HG02588 (cell line): ENCODE measurements around the gene KCNQ1OT1.

ENCODE experiments used
- ATAC-seq: cut with Tn5 transposase; IDR thresholded peaks from one replicate; pipeline ENCODE4 v1.9.1; 2021; ENCODE audit warnings: mild to moderate bottlenecking, moderate library complexity; ENCODE audit not compliant: unreplicated experiment

The KCNQ1OT1 gene

DNA sequence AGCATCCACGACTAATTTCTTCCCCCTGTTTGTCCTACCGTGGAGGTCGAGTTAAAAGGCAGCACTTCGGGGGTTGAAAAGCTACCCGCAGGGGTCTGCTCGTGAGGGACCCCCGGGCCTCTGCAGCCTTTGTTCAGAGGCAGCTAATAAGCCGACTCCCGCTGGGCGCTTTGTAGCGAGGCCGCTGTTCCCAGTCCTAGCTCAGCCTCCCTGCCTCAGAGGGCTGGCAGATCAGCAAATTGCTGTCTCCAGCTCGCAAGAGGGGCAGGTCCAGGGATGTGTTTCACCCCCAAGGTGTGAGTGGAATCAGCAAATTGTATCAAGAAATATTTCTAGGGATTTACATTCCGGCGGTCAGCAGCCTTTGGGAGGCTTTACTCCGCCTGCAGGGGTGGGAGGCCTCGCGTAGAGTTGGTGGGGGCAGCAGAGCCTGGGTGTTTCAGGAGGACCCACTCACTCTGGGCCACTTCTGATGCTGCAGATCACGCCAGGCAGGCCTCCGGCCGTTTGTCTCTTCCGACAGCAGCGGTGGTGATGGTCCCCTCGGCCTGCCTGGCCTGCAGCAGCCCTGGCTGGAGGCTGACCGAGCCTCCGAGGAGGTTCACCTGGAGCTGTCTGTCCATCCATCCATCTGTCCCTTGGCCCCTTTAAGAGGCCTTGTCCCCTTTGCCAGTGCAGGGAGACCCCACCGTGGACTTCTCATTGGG is 21.6 kb upstream of the KCNQ1OT1 start:
- ATAC-seq: no peak

DNA sequence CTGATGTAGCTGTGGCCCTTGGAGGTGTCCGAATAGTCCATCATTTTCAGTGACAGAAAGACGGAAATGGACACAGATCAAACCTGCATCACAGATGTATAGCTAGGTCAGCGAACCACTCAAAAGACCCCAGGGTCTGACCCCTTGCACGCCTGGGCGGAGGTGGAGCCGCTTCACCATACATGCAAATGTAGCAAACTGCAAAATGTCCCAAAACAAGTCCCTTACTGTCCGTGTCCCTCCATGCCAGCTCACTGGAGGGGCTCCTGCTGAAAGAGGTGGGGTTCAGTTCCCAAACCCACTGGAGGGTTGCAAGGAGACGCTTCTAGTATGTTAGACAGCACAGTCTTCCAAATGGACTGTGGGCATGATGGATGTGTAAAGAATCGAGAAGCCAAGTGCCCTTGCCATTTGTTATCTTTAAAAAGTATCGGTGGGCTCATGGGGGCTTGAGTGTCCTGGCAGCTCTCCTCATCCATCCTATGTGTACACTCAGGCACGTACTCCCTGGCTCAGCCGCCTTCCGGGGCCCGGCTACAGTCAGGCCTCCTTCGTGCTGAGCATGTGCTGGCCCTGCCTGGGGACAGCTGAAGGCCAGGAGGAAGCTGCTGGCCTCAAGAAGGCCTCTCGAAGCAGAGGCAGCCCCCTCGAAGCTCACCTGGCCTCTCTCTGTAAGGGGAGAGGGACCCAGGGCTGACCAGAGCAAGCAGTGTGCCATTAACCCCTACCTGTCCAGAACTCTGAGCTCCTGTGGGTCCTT is 20.2 kb upstream of the KCNQ1OT1 start:
- no peak for ATAC-seq

DNA sequence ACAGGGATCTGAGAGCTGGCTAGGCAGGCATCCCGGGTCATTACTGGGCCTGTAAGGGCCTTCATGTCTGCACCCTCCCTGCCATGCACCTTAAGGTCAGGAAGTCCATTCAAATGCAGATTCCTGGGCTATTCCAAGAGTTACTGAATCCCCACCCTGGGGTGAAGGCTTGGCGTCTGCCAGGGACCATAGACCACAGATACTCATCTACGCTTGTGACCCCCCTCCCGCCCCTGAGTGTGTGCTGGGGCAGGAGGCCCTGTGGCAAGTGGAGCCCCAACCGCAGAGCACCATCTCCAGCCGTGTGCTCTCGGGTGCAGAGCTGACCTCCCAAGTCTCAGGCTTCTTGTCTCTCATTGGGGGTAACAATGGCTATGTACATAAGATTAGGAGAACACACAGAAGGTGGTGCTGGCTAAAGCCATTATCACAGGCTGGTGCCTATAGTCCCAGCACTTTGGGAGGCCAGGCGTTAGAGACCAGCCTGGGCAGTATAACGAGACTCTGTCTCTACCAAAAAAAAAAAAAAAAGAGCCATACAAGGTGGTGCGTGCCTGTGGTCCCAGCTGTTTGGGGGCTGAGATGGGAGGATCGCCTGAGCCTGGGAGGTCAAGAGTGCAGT is 19.1 kb upstream of the KCNQ1OT1 start:
- no peak for ATAC-seq

DNA sequence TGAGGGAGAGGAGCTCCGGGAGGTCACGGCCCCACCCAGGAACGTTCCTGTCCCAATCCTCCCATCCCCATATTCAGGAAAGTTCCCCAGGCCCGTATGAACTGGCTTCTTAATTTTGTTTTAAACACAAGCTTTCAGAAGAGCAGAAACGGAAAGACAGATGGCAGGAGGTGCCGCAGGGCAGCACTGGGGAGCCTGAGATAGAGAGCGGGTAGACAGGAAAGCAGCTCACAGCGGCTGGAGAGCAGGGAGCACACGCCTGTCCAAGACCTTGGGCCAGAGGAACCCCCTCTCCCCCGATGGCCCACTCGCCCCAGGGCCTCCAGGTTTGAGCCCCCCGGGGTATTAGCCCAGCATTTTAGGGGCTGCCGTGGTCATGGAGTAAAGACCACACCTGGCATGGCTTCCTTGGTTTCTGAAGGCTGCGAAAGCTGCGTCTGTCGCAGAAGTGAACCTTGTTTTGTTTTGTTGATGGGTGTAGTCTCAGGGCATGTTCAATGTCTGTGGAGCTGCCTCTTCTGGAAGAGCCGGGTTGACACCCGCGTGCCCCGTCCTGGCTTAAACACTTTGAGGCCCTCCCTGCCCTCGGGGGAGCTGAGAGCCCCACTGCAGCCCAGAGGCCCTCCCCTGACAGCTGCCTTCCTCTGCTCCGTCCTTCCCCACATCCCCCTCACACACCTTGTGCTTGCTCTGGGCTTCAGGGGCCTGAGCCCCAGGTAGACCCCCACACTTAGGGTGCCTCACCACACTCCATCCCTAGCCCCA is 17.9 kb upstream of the KCNQ1OT1 start:
- ATAC-seq: no peak

DNA sequence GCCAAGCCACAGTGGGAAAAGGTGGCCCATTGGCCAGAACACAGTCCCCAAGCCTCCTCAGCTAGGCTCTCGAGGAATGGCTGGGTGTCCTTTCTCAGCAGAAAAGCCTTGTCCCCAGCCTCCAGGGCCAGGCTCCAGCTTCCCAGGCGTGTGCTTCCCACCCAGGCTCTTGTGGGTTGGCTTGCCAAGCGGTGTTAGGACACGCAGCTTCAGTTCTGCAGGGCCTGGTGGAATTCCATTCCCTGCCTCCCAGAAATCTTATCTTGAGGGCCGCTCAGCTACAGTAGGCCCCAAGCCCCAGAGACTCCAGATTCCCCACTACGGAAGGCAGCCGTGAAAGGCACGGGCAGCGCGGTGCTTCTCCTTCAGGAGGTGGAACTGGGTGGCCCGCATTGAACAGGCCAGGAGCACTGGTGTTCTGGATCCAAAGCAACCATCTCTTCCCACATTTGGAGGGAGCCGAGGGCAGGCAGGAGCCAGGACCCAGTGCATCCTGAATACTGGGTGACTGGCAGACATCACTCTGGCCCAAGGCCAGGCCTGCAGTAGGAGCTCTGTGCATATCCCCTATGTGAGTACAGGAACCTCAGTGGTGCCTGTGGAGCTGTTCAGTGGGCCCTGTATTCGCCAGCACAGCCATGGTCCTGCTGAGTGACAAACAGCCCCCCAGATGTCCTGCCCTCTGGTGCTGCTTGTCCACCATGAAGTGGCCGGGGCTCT is 16.7 kb upstream of the KCNQ1OT1 start:
- ATAC-seq: no peak

DNA sequence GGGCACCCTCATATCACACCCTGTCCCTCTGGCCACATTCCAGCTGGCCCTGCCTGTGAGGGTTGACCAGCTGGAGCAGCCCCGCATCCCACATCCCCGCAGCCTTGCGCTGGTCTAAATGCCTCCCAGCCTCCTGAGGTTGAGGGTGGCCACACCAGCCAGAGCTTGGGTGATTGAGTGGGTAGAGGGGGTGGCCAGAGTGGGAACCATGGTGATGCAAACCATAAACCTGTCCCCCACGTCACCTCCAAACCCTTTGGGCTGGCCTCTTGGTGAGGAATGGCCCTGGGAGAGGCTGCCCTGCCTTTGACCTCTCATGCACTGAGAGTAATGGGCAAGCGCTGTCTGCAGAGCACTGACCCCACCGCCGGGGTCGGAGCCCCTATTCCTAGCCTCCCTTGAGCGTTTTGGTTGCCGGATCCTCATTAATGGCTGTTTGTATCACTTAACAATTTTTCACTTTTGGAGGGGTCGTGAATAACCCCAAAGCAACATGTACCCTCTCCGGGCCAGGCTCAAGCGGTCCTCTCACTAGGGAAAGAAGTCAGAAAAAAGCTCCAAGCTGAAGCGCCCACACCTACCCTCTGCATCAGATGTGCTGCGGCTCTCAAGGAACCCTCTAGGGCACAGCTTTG is 16.0 kb upstream of the KCNQ1OT1 start:
- ATAC-seq: no peak

DNA sequence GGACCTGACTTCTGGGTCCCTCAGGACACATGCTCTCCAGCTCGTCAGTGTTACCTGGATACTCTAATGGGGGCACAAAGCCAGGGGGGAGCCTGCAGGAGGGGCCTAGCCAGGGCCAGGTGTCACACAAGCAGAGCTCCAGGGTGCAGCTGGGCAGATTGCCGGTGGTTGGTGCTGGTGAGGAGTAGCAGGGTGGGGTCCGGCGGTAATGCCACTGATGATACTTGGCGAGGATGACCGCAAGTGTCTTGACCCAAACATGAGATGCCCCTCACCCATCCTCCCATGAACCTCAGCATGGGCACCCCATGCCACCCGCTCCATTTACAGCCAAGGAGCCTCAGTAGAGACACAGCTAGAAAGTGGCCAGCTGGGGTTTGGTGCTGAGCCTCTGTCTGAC is 15.1 kb upstream of the KCNQ1OT1 start:
- no peak for ATAC-seq

DNA sequence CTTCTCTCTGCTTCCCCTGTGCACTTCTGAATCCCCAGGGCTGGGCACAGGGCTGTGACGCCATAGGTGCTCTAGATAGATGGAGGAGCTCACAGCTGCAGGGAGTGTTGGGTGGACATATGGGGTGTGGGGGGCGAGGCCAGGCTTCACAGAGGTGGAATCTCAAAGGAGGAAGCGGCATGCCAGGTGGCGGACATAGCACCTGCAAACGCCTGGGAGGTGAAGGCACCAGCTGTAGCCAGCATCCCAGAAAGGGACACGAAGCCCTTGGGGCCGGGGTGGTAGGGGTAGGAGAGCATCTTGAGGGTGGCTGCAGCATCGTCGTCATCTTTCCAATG is 14.6 kb upstream of the KCNQ1OT1 start:
- ATAC-seq: no peak

DNA sequence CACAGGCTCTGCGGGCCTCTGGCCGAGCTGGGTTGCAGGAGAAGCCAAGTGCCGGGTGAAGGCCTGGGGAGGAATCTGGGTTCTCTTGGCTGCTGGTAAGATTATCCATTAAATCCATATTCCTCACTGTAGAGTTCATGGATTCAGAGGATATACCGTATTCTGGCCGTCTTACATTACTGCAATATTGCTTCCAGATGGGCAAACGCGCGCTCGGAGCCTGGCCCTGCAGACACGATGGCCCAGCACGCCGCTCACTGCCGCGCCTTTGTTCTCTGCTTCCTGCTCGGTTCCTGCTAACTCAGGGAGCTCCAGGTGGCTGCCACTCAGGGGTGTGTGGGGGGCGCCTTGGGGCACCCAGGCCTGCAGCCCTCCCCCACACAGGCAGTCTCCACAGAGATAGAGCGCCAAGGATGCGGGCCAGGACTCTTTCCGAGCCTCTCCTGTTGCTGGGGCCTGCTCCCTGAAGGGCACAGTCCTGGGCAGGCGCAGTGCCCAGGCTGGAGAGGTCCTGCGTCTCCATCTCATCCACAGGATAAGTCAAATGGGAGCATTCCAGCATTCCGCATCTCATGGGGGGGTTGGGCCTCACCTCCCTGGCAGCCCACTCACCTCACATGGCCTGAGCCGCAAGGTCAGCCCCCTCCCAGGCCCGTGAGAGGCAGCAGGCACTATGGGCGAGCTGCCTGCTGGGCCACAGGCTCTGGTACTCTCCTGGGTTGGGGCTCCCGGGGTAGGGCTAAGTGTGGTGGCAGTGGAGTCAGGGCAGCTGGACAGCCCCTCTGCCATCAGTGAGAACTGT is 14.1 kb upstream of the KCNQ1OT1 start:
- ATAC-seq: no peak

DNA sequence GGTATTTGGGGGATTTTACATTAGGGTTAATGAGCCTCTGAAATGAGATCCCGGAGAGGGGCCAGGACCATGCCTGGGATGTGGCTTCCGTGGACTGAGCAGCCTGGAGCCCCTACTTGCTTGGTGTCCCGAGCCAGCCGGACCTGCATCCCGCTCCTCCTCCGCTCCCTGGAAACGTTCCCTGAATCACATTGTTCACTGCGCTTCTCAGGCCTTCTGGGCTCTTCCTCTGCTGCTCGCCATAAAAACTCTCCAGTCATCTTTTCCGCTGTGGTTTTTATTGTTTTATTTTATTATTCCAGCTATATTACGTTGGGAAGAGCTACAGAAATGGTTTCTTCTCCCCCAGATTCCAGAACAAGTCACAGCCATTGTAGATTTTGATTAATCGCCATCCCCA is 13.3 kb upstream of the KCNQ1OT1 start:
- ATAC-seq: no peak

DNA sequence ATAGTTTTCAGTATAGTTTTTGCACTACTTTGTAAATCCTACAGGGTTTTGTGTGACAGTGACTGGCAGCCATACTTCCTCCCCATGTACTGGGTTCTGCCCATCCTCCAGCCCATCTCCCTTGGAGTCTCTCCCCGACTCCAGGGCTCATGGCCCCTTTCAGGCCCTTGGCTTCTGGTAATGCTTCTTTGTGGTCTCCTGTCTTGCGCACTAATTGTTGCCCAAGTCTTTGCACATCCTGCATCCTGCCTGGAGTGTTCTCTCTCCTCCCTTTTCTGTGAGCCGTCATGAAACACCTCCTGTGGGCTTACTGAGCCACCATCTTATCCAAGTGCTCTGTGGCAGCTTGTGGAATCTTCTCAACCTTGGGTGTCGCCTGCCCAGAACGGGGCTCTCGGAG is 11.4 kb upstream of the KCNQ1OT1 start:
- ATAC-seq: no peak

DNA sequence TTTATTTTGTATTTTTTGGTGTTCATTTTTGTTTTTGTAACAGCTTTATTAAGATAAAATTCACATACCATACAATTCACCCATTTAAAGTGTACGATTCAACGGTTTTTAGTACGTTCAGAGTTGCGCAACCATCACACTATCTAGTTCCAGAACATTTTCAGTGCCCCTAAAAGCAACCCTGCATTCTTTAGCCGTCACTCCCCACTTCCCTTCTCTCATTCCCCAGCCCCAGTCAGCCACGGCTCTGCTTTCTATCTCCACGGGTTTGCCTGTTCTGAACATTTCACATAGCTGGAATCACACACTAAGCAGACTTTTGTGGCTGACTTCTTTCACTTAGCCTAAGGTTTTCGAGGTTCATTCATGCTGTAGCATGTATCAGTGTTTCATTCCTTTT is 9.6 kb upstream of the KCNQ1OT1 start:
- no peak for ATAC-seq

DNA sequence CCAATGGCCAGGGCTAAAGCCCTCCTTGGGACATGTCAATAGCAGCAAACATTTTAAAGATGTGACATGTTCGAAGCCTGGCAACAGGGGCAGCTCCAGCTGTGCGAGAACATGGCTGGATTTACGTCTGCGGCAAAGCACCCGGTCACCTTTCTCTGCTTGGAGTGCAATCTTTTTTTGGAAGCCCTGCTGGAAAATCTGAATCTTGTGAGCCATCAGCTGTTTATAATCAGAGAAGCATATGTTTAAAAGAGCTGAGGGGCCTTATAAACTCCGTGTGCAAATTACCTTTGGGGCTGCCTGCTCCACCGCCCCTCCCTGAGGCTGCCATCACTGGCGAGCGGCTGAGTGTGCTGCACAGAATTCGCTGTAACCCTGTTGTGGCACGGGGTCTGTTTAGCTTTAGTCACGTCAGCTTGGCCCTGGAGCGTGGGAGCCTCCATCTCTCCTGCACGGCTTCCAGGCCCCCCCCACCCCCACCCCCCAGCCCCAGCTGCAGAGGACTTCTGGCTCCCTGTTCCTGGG is 9.0 kb upstream of the KCNQ1OT1 start:
- ATAC-seq: no peak

DNA sequence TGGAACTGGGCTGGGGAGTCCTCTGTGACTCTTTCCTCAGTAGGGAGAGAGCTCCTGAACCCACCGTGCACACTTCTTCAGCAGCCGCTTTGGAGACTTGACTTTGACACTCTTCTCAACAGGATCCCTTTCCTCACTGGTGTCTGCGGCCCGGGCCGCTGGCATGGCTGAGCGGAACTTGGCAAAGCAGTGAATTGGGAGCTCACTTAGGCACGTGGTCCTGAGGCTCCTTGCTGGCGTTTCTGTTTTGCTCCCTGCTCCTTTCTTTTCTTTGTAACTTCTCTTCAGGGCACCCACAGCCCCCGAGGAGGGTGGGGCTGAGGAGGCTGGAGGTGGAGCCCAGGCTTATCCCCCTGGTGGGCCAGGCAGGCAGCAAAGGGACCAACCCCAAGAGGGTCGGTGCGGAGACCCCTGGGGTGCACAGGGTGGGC is 8.4 kb upstream of the KCNQ1OT1 start:
- ATAC-seq: no peak

DNA sequence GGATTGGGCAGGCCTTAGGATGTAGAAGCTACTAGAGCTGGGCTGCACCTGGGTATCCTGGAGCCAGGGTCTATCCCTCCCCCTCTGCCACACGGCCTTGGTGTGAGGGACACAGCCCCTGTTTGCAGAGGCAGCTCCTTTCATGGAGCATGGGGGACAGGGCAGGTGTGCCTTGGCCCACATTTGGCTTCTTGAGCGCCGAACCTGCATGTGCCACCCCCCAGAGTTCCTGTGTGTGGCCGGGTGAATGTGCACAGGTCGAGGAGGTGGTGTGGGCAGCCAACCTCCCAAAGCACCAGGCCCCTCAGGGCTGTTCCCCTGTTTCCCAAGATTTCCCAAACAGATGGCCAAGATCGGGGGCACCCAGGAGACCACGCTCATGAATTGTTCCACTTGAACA is 7.9 kb upstream of the KCNQ1OT1 start:
- no peak for ATAC-seq

DNA sequence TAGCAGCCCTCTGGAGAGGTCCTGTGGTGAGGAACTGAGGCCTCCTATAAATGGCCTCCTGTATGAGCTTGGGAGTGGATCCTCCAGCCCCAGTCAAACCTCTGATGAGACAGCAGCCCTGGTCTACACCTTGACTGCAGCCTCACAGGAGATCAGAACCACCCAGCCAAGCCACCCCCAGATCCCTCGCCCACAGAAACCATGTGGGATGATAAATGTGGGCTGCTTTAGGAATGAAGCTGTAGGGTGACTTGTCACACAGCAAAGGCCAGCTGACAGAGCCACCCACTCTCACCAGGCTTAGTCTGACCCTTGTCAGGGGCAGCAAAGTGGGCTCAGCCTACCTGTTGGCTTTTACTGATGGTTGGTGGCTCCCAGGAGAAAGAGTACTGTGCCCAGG is 6.5 kb upstream of the KCNQ1OT1 start:
- ATAC-seq: no peak

DNA sequence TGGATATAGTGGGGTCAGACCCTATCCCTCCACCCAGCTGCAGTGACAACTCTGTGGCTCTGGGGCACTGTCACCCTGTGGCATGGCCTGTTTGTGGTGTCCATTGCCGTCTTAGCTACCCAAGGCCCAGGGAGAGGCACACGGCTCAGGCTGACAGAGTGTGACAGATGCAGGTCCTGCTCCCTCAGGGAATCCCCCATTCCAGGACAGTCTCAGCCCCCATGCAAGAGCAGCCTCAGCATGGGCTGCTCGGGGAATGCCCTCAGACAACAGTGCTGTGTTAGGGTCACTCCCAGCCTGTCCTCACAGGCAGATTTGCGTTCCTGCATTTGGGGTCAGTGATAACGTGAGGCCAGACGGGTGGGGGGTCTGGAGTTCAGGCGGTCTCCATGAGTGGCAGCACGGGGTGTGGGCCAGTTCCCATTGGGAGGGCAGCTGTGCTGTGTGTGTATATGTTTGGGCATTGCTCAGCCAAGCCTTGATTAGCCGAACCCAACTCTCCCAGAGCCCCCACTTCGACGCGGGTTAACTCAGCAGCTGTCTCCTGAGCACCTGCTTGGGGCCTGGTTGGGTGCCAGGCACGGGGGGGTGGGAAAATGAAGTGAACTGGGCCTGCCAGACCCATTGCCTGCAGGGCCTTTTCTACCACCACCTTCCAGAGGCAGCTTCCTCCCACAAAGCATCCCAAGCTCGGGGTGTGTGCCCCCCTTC is 5.3 kb upstream of the KCNQ1OT1 start:
- ATAC-seq: no peak

DNA sequence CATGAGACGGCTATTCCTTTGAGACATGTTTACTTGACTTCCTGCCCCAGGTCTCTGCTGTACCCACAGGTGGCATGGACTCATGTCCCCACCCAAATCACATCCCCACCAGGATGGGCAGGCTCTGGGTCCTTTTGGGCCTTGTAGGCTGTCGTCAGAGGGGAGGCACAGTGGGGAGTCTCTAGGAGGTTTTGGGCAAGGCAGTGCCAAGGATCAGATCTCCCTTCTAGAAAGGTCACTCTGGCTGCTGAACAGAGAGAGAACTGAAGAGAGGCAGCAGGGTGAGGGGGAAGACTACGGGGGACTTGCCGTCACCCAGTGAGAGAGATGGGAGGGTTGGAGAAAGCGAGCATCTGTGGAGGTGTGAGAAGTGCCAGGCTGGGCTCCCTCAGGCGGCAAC is 4.6 kb upstream of the KCNQ1OT1 start:
- no peak for ATAC-seq
